Stimulated activated naive CD8-positive, alpha-beta T cell treated with anti-CD3 and anti-CD28 coated beads, Interleukin-15, amount 100 ng/mL, for 72 hours (primary cell): Measurements from ENCODE around the gene ANKRD11.
A peak's percentile ranks its signal among the peaks of the same experiment; 100 is the strongest.

Source experiments
- ATAC-seq: fragments of 150-1000 bp; cut with Tn5 transposase; 2 replicates; pipeline ENCODE4 v1.10.0; 2021; ENCODE audit warnings: mild to moderate bottlenecking, moderate library complexity
- DNase-seq, 2 donors: peaks; one replicate each; pipeline ENCODE4 v3.0.0; 2021 to 2022
- H3K27ac Mint-ChIP-seq, 2 donors: one replicate each; pipeline ENCODE4 v1.8.0; 2022; ENCODE audit warnings: mild to moderate bottlenecking in 2 of 2, mixed read lengths in 2 of 2, moderate library complexity in 2 of 2
- H3K27me3 Mint-ChIP-seq: one replicate; pipeline ENCODE4 v1.8.0; 2022; ENCODE audit warnings: mixed read lengths
- H3K4me1 Mint-ChIP-seq: one replicate; pipeline ENCODE4 v1.8.0; 2022; ENCODE audit warnings: mild to moderate bottlenecking, mixed read lengths
- H3K4me3 Mint-ChIP-seq, 2 donors: one replicate each; pipeline ENCODE4 v1.8.0; 2022; ENCODE audit warnings: mild to moderate bottlenecking in 2 of 2, mixed read lengths in 2 of 2, moderate library complexity in 1 of 2
- H3K9me3 Mint-ChIP-seq, 2 donors: one replicate each; pipeline ENCODE4 v1.8.0; 2022; ENCODE audit warnings: mixed read lengths in 2 of 2

ANKRD11 gene

GRCh38 chr16:89453501-89454321 lies 36.6 kb downstream of the ANKRD11 start:
- DNase-seq: peak in 1 of 2 donors; percentile 37

DNA sequence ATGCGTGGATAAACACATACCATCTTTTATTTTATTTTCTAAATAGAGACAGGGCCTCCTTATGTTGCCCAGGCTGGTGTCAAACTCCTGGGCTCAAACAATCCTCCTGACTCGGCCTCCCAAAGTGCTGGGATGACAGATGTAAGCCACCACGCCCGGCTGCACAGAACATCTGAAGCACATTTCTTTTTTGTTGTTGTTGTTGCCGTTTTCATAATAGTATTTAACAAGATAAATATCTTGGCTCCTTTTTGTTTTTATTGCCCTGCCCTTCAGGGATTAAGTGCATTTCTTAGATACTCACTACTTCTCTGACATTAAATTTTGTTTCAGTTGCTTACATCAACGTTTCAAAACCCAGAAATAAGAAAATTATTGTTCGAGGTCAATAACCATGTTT lies 37.4 kb downstream of the ANKRD11 start:
- DNase-seq (no peak), ATAC-seq (no peak)
- no peaks in the 10 kb centered on the region for H3K27me3 Mint-ChIP-seq
- H3K27ac Mint-ChIP-seq: peak overlapping the region in 1 of 2 donors; percentile 54
- H3K4me1 Mint-ChIP-seq: peaks cover 88% of the 10 kb centered on the region
- peak overlapping the region; percentile 5 to 9 for H3K4me3 Mint-ChIP-seq
- no peaks in the 10 kb centered on the region for H3K9me3 Mint-ChIP-seq

More at GRCh38 chr16:89453501-89454321, 36.6 kb downstream of the ANKRD11 start:
- no peaks in the 10 kb centered on the region for H3K27me3 Mint-ChIP-seq
- peak overlapping the region; percentile 50 to 54 for H3K4me3 Mint-ChIP-seq
- peak; percentile 72 for ATAC-seq
- H3K9me3 Mint-ChIP-seq: no peaks in the 10 kb centered on the region
- H3K27ac Mint-ChIP-seq: peak overlapping the region; percentile 44 to 80
- peaks cover 88% of the 10 kb centered on the region for H3K4me1 Mint-ChIP-seq

- Mint-ChIP-seq H3K27me3 (no peaks in the 10 kb centered on the region), H3K27ac (no peak overlapping the region), H3K9me3 (no peaks in the 10 kb centered on the region), H3K4me1 (peaks cover 90% of the 10 kb centered on the region), H3K4me3 (no peak overlapping the region)
- no peak for ATAC-seq
- DNase-seq: no peak
Observed at GRCh38 chr16:89452241-89452640, 38.1 kb downstream of the ANKRD11 start.

DNA sequence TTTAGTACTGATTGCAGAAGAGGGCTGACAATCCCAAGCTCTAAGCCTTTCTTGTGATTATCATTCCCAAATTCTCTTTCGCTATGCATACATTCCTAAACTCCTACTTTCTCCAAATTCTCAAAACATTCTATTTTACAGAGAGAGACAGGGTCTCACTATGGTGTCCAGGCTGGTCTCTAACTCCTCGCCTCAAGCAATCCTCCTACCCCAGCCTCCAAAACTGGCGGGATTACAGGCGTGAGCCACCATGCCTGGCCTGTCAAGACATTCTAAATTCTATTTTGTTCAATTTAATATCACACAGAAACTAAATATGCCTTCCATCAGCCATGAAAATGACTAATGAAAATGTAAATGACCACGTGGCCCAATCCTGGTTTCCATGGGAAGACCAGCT lies 39.8 kb downstream of the ANKRD11 start:
- H3K27ac Mint-ChIP-seq: no peak overlapping the region
- no peaks in the 10 kb centered on the region for H3K9me3 Mint-ChIP-seq
- H3K4me1 Mint-ChIP-seq: peaks cover 93% of the 10 kb centered on the region
- DNase-seq: no peak
- no peak overlapping the region for H3K4me3 Mint-ChIP-seq
- no peaks in the 10 kb centered on the region for H3K27me3 Mint-ChIP-seq
- ATAC-seq: no peak

- Mint-ChIP-seq H3K4me3 (peak overlapping the region in 1 of 2 donors; percentile 5), H3K9me3 (no peaks in the 10 kb centered on the region), H3K27me3 (no peaks in the 10 kb centered on the region), H3K4me1 (peaks cover 95% of the 10 kb centered on the region), H3K27ac (no peak overlapping the region)
- DNase-seq (no peak), ATAC-seq (no peak)
Observed at GRCh38 chr16:89449726-89450335, 40.5 kb downstream of the ANKRD11 start.

- peak overlapping the region; percentile 9 to 19 for H3K27ac Mint-ChIP-seq
- no peaks in the 10 kb centered on the region for H3K9me3 Mint-ChIP-seq
- H3K27me3 Mint-ChIP-seq: no peaks in the 10 kb centered on the region
- peak overlapping the region in 1 of 2 donors; percentile 13 for H3K4me3 Mint-ChIP-seq
- peaks cover 98% of the 10 kb centered on the region for H3K4me1 Mint-ChIP-seq
- DNase-seq (no peak), ATAC-seq (no peak)
Observed at GRCh38 chr16:89448656-89449055, 41.7 kb downstream of the ANKRD11 start.

DNA sequence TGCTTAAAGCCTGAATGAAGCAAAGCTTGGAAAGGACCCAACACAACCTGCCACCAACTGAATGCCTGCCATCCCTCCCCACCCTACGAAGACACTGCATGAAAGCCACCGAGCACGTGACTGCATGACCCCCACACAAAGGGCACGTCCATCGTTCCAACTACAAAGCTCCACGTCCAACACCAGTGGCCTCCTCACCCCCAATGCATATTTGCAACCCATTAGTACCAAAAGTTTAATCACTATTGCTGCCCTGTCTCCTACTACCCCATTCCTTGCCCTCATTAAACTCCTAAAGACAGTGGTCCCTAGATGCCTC lies 43.4 kb downstream of the ANKRD11 start:
- H3K4me1 Mint-ChIP-seq: peaks cover 98% of the 10 kb centered on the region
- no peak for DNase-seq
- H3K27me3 Mint-ChIP-seq: no peaks in the 10 kb centered on the region
- peak overlapping the region; percentile 30 to 49 for H3K27ac Mint-ChIP-seq
- no peaks in the 10 kb centered on the region for H3K9me3 Mint-ChIP-seq
- ATAC-seq: no peak
- H3K4me3 Mint-ChIP-seq: peak overlapping the region; percentile 69 to 70

- H3K27me3 Mint-ChIP-seq: no peaks in the 10 kb centered on the region
- H3K4me1 Mint-ChIP-seq: peaks cover 100% of the 10 kb centered on the region
- no peaks in the 10 kb centered on the region for H3K9me3 Mint-ChIP-seq
- peak overlapping the region; percentile 30 to 49 for H3K27ac Mint-ChIP-seq
- H3K4me3 Mint-ChIP-seq: peak overlapping the region; percentile 69 to 70
- ATAC-seq: peak; percentile 75
- peak; percentile 49 to 52 for DNase-seq
Observed at GRCh38 chr16:89446136-89446974, 44.0 kb downstream of the ANKRD11 start.

- Mint-ChIP-seq H3K27me3 (no peaks in the 10 kb centered on the region), H3K4me1 (peaks cover 100% of the 10 kb centered on the region), H3K9me3 (no peaks in the 10 kb centered on the region), H3K4me3 (peak overlapping the region; percentile 33 to 46), H3K27ac (no peak overlapping the region)
- ATAC-seq (no peak), DNase-seq (no peak)
Observed at GRCh38 chr16:89445166-89445565, 45.2 kb downstream of the ANKRD11 start.

DNA sequence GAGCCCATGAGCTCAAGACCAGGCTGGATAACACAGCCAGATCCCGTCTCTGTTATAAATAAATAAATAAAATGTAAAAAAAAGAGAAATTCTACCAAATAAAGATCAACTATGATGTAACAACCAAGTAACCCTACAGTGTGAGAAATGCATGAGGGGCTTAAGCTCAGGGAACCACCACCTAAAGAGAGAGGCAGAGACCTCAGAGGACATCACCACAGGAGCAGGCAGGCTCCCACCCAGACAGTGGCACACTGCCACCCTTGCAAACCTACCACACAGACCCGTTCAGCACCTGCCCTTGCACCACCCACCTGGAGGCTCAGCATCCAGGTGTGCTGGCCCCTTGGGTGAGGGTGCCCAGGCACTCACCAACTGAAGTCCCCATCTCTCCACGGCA lies 45.6 kb downstream of the ANKRD11 start:
- H3K4me3 Mint-ChIP-seq: peak overlapping the region in 1 of 2 donors; percentile 46

DNA sequence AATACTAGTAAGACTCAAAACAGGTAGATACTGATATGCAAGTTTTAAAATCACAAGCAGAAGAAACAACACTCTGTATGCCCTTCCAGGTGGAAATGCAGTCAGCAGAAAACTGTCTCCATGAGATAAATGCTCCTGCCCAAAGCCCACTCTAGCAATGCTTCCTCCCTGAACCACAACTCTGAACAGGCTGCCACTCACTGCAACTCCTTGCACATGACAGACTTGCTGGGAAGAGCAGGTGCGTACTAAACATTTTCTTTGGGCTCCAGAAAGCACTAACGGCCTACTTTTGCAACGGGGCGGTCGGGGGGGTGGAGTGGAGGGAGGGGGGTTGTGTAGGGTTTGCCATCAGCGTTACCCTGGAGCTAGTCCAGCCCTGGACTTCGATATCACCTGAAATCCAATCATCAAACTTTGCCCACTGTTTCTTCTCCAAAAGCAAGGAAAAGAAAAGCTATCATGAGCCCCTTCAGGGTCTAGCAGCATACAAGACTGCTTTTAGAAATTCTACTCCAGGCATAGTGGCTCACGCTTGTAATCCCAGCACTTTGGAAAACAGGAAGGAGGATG lies 46.1 kb downstream of the ANKRD11 start:
- Mint-ChIP-seq H3K27ac (no peak overlapping the region), H3K4me1 (peaks cover 100% of the 10 kb centered on the region), H3K27me3 (no peaks in the 10 kb centered on the region), H3K4me3 (peak overlapping the region in 1 of 2 donors; percentile 71), H3K9me3 (no peaks in the 10 kb centered on the region)
- DNase-seq (no peak), ATAC-seq (no peak)

More for the DNA sequence above, 45.6 kb downstream of the ANKRD11 start:
- Mint-ChIP-seq H3K9me3 (no peaks in the 10 kb centered on the region), H3K27me3 (no peaks in the 10 kb centered on the region), H3K27ac (peak overlapping the region in 1 of 2 donors; percentile 91), H3K4me1 (peaks cover 100% of the 10 kb centered on the region)
- no peak for DNase-seq
- no peak for ATAC-seq

DNA sequence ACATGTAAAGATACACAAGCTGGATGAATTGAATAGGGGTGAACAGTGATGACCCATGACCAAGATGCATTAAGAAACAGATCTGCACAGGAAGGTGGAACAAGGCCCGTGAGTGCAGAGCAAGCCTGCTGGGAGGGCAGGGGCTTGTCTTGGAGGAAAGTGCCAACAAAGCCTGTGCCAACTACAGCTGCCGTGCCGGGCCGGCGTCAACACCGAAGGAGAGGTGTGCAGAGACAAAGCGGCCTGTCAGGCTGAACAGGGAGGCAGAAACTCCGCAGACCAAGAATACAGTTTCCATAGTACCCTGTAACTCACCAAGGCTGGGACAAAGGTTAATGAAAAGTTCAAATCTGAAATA lies 46.7 kb downstream of the ANKRD11 start:
- peak overlapping the region; percentile 68 to 71 for H3K4me3 Mint-ChIP-seq
- H3K4me1 Mint-ChIP-seq: peaks cover 99% of the 10 kb centered on the region
- H3K9me3 Mint-ChIP-seq: no peaks in the 10 kb centered on the region
- ATAC-seq (no peak), DNase-seq (no peak)
- H3K27me3 Mint-ChIP-seq: no peaks in the 10 kb centered on the region
- H3K27ac Mint-ChIP-seq: peak overlapping the region in 1 of 2 donors; percentile 82

DNA sequence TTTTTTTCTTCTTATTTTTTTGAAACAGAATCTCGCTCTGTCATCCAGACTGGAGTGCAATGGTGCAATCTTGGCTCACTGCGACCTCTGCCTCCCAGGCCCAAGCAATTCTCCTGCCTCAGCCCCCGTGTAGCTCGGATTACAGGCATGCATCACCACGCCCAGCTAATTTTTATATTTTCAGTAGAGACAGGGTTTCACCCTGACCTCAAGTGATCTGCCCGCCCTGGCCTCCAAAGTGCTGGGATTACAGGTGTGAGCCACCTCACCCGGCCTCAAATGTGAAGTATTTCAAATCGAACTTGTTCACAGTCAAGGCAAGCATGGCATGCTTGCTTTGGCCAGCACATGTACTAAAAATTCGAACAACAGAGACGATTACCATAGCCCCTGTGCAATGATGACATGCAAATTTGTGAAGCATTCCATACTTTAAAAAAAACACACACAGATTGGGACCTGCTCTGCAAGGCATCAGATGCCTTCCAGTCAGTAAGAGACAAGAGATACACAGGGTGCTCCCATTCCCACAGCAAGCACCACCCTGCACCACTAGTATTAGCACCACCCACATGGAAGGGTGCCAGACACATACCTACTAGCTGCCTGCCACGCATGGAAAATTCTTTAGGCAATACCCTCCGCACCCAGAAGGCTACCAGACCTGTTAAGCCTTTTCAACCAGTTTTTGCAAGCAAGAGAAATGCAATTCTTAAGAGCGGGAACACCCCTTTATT lies 47.2 kb downstream of the ANKRD11 start:
- no peaks in the 10 kb centered on the region for H3K27me3 Mint-ChIP-seq
- peaks cover 96% of the 10 kb centered on the region for H3K4me1 Mint-ChIP-seq
- H3K9me3 Mint-ChIP-seq: no peaks in the 10 kb centered on the region
- H3K27ac Mint-ChIP-seq: peak overlapping the region in 1 of 2 donors; percentile 96
- H3K4me3 Mint-ChIP-seq: peak overlapping the region; percentile 68 to 71
- ATAC-seq (no peak), DNase-seq (no peak)

DNA sequence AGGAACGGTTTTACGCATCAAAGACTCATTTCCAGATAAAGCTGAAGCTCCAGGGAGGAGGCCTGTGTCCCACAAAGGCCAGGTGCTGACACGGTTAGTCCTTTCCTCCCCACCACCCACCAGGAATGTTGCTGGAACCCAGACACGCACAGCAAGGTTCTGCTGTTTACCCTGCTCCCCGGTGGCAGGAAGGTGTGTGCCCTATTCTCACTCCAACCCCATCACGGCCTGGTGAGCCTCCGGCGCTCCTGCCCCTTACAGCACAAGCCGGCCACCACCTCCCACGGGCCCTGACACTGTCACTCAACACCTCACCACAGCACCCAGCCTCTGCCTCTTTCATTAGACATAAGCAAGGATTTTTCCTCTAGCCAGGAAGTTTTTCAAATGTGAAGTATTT lies 47.8 kb downstream of the ANKRD11 start:
- Mint-ChIP-seq H3K9me3 (no peaks in the 10 kb centered on the region), H3K4me3 (peak overlapping the region; percentile 68 to 71), H3K27ac (peak overlapping the region; percentile 75 to 96), H3K27me3 (no peaks in the 10 kb centered on the region), H3K4me1 (peaks cover 96% of the 10 kb centered on the region)
- ATAC-seq (no peak), DNase-seq (no peak)

DNA sequence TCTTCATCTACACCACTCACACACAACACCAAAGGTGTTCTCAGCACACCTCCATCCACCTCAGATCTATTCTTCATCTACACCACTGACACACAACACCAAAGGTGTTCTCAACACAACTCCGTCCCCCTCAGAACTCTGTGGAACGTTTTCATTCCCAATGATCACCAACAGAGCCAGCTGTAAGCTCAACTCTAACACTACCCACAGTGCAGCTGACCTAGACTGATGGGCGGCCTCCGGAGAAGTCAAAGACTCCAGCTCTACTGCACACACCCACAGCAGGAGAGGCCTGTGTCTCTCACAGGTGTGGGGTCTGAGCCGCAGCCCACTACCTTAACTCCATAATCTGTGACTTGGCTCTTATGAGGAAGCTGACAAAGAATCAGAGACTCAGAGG lies 50.7 kb downstream of the ANKRD11 start:
- Mint-ChIP-seq H3K4me1 (peaks cover 75% of the 10 kb centered on the region), H3K27me3 (no peaks in the 10 kb centered on the region), H3K9me3 (no peaks in the 10 kb centered on the region), H3K4me3 (no peak overlapping the region), H3K27ac (peak overlapping the region in 1 of 2 donors; percentile 6)
- ATAC-seq (no peak), DNase-seq (no peak)
